A673 (cell line): ENCODE data around the gene TADA2A.

Experiments
- EZH2 ChIP-seq: fragments of 200-600 bp; sonication (generic); IDR thresholded peaks from 2 replicates; pipeline ENCODE4 v1.6.1; 2017; ENCODE audit warnings: borderline replicate concordance, low read depth, mild to moderate bottlenecking, mixed read lengths, antibody characterized with exemption, low read length; ENCODE audit not compliant: poor library complexity, severe bottlenecking
- TF ChIP-seq, protein P1 (sequence below): fragments of 300-800, 200-600 bp; sonication (generic); conservative IDR thresholded peaks from 2 replicates; pipeline ENCODE4 v1.5.1; 2017; ENCODE audit warnings: low read depth, mild to moderate bottlenecking, antibody characterized with exemption, low read length, moderate library complexity, mixed read lengths

- TF ChIP-seq, protein P1, sequence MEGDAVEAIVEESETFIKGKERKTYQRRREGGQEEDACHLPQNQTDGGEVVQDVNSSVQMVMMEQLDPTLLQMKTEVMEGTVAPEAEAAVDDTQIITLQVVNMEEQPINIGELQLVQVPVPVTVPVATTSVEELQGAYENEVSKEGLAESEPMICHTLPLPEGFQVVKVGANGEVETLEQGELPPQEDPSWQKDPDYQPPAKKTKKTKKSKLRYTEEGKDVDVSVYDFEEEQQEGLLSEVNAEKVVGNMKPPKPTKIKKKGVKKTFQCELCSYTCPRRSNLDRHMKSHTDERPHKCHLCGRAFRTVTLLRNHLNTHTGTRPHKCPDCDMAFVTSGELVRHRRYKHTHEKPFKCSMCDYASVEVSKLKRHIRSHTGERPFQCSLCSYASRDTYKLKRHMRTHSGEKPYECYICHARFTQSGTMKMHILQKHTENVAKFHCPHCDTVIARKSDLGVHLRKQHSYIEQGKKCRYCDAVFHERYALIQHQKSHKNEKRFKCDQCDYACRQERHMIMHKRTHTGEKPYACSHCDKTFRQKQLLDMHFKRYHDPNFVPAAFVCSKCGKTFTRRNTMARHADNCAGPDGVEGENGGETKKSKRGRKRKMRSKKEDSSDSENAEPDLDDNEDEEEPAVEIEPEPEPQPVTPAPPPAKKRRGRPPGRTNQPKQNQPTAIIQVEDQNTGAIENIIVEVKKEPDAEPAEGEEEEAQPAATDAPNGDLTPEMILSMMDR: no peak
- TF ChIP-seq EZH2: no peak
Measured at GRCh38 chr17:37510056-37510455, 103.4 kb downstream of the TADA2A start.
